DOHH2 (cell line): ENCODE data around the gene GRIN2A.

Experiments
- CTCF ChIP-seq: fragments of 200-600 bp; sonication (generic); IDR thresholded peaks from one replicate; pipeline ENCODE4 v1.5.1; 2014; ENCODE audit warnings: antibody characterized with exemption, mild to moderate bottlenecking, low read depth, low read length; ENCODE audit not compliant: poor library complexity, severe bottlenecking
- EZH2phosphoT487 ChIP-seq: fragments of 200-600 bp; sonication (generic); IDR thresholded peaks from 2 replicates; pipeline ENCODE4 v1.6.1; 2017; ENCODE audit warnings: borderline replicate concordance, mild to moderate bottlenecking, antibody characterized with exemption, low read length, moderate library complexity, mixed read lengths

DNA sequence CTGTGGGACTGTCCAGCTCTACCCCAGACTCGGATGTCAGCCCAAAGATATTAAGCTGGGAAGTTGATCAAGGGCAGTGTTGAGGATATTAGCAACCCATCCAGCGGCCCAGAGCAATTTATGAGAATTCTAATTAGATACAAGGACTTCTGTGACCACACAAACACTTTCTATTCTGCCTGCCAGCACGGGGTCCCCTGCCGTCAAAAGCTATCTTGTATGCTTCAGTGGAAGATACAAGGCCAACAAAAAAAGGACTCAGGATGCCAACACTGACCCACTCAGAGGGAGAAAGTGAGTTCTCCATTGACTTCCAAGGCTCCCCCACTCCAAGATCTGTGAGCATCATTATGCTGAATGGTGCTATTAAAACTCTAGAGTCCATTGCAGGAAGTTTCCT lies 390.7 kb downstream of the GRIN2A start:
- no peak for TF ChIP-seq CTCF
- TF ChIP-seq EZH2phosphoT487: no peak
